Activated B cell treated with CpG ODN at 0.5 μM for 24 hours (primary cell): ENCODE results near the gene NEIL3. TPM values are rescaled to one million over a fixed set of nuclear protein-coding genes. Genes with fewer than 3 reads are reported as not detected.

Experiments
- ATAC-seq: fragments of 200-7000 bp; cut with Tn5 transposase; one replicate; pipeline ENCODE4 v1.10.0; 2021; ENCODE audit warnings: low read depth, mild to moderate bottlenecking, moderate library complexity
- CTCF ChIA-PET: fragments of 350-600 bp; sonication (Branson Sonifier 250); formaldehyde crosslinking; loops from one replicate; lab custom pipeline; 2021; ENCODE audit warnings: antibody characterized with exemption; lab: Charles Lee
- POLR2A ChIA-PET: fragments of 350-600 bp; sonication (Branson Sonifier 250); formaldehyde crosslinking; loops from one replicate; lab custom pipeline; 2021; ENCODE audit warnings: antibody characterized with exemption; lab: Charles Lee
- DNase-seq: peaks from one replicate; pipeline ENCODE4 v3.0.0; 2022
- H3K27ac Mint-ChIP-seq: one replicate; pipeline ENCODE4 v1.8.0; 2020; ENCODE audit warnings: mixed read lengths
- H3K27me3 Mint-ChIP-seq: one replicate; pipeline ENCODE4 v1.8.0; 2021; ENCODE audit warnings: mixed read lengths
- H3K36me3 Mint-ChIP-seq: one replicate; pipeline ENCODE4 v1.8.0; 2021; ENCODE audit warnings: low read depth, mixed read lengths
- H3K4me1 Mint-ChIP-seq: one replicate; pipeline ENCODE4 v1.8.0; 2021; ENCODE audit warnings: mixed read lengths
- H3K4me3 Mint-ChIP-seq: one replicate; pipeline ENCODE4 v1.8.0; 2020; ENCODE audit warnings: mild to moderate bottlenecking, mixed read lengths
- H3K9me3 Mint-ChIP-seq: one replicate; pipeline ENCODE4 v1.8.0; 2020; ENCODE audit warnings: mixed read lengths
- intact Hi-C: fragments of 100-400 bp; cut with micrococcal nuclease; formaldehyde crosslinking; loops from one replicate; pipeline ENCODE4 v1.15.1; 2024
- total RNA-seq: library from RNA; stranded (reverse); gene quantifications from 2 replicates; pipeline ENCODE4 v1.2.3, GENCODE V29; 2022
- TF ChIP-seq, protein P1 (sequence below): fragments of 200-600 bp; IDR thresholded peaks from one replicate; pipeline ENCODE4 v1.8.0; 2022; ENCODE audit warnings: antibody characterized with exemption, mild to moderate bottlenecking

The NEIL3 gene
- total RNA-seq, 1 donor from 2014 or later: 0.35 TPM

DNA sequence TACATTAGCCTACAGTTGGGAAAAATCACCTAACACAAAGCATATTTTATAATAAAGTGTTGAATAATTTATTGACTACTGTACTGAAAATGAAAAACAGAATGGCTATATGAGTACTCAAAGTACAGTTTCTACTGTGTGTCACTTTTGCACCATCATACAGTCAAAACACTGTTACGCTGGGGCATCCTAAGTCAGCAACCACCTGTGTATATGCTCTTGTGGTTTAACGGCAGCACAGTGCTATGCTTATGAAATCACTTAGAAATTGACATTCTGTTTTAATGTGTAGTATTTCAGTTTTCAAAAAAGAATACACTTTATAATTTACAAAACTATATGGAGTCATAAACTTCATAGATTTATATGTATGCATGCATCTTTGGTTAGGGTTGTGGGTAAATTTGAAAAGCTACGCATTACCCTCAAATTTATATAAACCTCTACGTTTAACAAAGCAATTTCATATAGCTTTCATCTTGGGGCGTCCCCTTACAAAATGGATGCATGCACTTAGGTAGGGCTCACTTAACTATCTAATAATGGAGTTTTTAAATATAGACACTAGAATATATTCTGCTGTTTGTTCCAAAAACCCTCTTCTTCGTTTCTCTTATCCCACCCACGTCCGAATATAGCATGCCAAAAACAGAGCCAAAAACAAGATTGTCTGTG is 690 bp upstream of the NEIL3 start:
- no peak for DNase-seq
- TF ChIP-seq, protein P1, sequence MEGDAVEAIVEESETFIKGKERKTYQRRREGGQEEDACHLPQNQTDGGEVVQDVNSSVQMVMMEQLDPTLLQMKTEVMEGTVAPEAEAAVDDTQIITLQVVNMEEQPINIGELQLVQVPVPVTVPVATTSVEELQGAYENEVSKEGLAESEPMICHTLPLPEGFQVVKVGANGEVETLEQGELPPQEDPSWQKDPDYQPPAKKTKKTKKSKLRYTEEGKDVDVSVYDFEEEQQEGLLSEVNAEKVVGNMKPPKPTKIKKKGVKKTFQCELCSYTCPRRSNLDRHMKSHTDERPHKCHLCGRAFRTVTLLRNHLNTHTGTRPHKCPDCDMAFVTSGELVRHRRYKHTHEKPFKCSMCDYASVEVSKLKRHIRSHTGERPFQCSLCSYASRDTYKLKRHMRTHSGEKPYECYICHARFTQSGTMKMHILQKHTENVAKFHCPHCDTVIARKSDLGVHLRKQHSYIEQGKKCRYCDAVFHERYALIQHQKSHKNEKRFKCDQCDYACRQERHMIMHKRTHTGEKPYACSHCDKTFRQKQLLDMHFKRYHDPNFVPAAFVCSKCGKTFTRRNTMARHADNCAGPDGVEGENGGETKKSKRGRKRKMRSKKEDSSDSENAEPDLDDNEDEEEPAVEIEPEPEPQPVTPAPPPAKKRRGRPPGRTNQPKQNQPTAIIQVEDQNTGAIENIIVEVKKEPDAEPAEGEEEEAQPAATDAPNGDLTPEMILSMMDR: no peak
- Mint-ChIP-seq H3K27me3 (no peaks in the 10 kb centered on the region), H3K9me3 (no peaks in the 10 kb centered on the region), H3K4me3 (peak overlapping the region; percentile 94), H3K4me1 (peaks cover 11% of the 10 kb centered on the region), H3K36me3 (no peaks in the 10 kb centered on the region), H3K27ac (no peak overlapping the region)
- no peak for ATAC-seq
- POLR2A ChIA-PET: interaction anchor here (2.2 kb wide), 1 partner anchor 133 kb away, joined by 19 read pairs; the partner anchor contains the start of gene AGA
- intact Hi-C loops: no loop called here
- CTCF ChIA-PET: no interaction called here

DNA sequence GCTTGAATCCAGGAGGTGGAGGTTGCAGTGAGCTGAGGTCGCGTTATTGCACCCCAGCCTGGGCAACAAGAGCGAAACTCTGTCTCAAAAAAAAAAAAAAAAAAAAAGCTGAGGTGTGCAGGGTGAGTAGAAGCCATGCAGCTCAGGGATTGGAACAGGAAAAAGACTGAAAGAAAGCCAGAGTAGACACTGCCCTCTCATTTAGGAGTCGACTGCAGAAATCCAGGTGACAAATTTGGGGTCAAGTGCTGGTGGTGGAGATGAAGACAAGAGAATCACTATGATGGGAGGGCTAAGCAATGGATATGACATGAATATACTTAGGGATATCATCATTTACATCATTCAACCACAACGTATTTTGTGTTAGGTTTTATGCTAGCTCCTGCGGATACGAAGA is 1.9 kb downstream of the NEIL3 start:
- ATAC-seq: no peak
- no peaks in the 10 kb centered on the region for H3K27me3 Mint-ChIP-seq
- intact Hi-C loops: no loop called here

DNA sequence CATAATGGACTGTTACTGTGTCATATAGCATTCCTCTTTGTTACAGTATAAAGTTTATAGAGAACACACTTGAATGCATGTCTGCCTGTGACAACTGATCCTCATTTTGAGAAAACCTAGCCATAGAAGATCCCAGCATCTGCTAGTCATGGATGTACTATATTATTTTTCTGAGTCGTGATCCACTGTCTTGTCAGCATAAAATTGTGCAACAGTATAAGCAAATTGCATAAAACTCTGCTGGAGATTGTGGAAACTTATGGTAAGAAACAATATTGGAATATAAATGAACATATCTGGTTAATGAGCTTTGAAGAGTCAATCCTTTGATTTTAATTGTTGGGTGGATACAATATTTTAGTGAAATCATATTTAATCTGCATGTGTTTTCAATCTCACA is 3.6 kb downstream of the NEIL3 start:
- Mint-ChIP-seq H3K27ac (no peak overlapping the region), H3K4me1 (peaks cover 16% of the 10 kb centered on the region), H3K36me3 (no peaks in the 10 kb centered on the region), H3K4me3 (no peak overlapping the region), H3K27me3 (no peaks in the 10 kb centered on the region), H3K9me3 (no peaks in the 10 kb centered on the region)
- DNase-seq (no peak), ATAC-seq (no peak)
- ChIA-PET CTCF (no interaction called here), POLR2A (interaction anchor here (0.5 to 0.8 kb wide), 2 partner anchors 128 to 236 kb away, joined by 5 to 6 read pairs; partner anchors contain the start of gene AGA)
- intact Hi-C loops: no loop called here
- TF ChIP-seq, protein P1: no peak

More for the DNA sequence above, 1.9 kb downstream of the NEIL3 start:
- ChIA-PET POLR2A (no interaction called here), CTCF (no interaction called here)
- no peak overlapping the region for H3K27ac Mint-ChIP-seq
- TF ChIP-seq, protein P1: no peak
- no peak overlapping the region for H3K4me3 Mint-ChIP-seq
- no peaks in the 10 kb centered on the region for H3K36me3 Mint-ChIP-seq
- no peaks in the 10 kb centered on the region for H3K9me3 Mint-ChIP-seq
- H3K4me1 Mint-ChIP-seq: peaks cover 16% of the 10 kb centered on the region
- DNase-seq: no peak

DNA sequence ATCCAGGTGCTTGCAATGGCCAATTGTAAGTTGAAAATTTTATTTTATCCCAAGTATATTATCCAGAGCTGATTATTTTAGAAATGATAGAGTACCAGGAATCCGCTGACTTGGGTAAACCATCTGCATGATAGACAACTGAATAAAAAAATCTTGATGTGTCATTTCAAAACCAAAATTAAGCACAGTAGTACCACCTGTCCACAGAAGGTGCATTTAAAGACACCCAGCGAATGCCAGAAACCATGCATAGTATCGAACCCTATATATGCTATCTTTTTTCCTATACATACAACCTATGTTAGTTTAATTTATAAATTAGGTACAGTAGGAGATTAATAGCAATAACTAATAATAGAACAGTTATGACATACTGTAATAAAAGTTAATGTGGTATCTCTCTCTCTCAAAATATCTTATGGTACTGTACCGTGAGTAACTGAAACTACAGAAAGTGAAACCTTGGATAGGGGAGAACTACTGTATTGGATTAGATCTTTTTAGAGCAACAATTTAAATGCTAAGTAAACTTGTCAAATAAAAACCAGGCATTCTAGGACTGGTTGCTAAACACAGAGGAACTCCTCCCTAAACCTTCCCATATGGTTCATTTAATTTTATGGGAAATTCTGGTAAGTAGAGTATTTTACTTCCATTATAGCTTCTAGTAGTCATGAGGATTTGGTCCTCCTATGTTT is 6.2 kb downstream of the NEIL3 start:
- intact Hi-C loops: no loop called here
- no peaks in the 10 kb centered on the region for H3K36me3 Mint-ChIP-seq
- peaks cover 5% of the 10 kb centered on the region for H3K4me1 Mint-ChIP-seq
- H3K9me3 Mint-ChIP-seq: no peaks in the 10 kb centered on the region
- DNase-seq (no peak), ATAC-seq (no peak)
- POLR2A ChIA-PET: no interaction called here
- H3K27ac Mint-ChIP-seq: no peak overlapping the region
- no peaks in the 10 kb centered on the region for H3K27me3 Mint-ChIP-seq
- peak overlapping the region; percentile 17 for H3K4me3 Mint-ChIP-seq
- TF ChIP-seq, protein P1: no peak
- CTCF ChIA-PET: no interaction called here

DNA sequence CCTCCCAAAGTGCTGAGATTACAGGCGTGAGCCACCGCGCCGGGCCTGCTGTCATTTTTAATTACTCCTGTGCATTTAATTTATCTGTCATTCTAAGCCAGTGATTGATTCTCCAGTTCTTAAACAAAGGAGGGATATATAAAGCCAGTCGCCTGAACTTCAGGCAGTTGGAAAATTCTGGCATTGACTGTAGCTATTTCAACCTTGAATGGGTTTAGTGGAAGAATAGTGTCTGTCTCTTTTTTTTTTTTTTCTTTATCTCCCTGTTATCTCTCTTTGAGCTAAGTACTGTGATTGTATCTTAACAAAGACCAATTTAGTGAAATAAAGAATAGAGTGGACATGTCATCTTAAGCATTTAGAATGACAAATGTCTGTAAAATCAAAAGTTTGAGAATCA is 11.0 kb downstream of the NEIL3 start:
- intact Hi-C loops: no loop called here
- ChIA-PET POLR2A (interaction anchor here (0.7 kb wide), 1 partner anchor 122 kb away, joined by 3 read pairs; no protein-coding TSS in a partner anchor), CTCF (no interaction called here)
- no peak for ATAC-seq
- no peak overlapping the region for H3K27ac Mint-ChIP-seq
- no peak for DNase-seq
- no peaks in the 10 kb centered on the region for H3K36me3 Mint-ChIP-seq
- no peak overlapping the region for H3K4me3 Mint-ChIP-seq
- H3K4me1 Mint-ChIP-seq: peaks cover 14% of the 10 kb centered on the region
- H3K27me3 Mint-ChIP-seq: no peaks in the 10 kb centered on the region
- H3K9me3 Mint-ChIP-seq: no peaks in the 10 kb centered on the region
- TF ChIP-seq, protein P1: no peak
